ENCODE data around the gene MTUS2. TPM values are rescaled to one million over a fixed set of nuclear protein-coding genes. Genes with fewer than 3 reads are reported as not detected.

The MTUS2 gene
- total RNA-seq, result not detected in 2 replicates

GRCh38 chr13:28820099-28821051 is at the start of gene MTUS2:
TSS of gene MTUS2 (plus strand) at chr13:28820339.

Other genes starting within 250 kb of the MTUS2 start
- gene POMP, start 161.2 kb upstream of the MTUS2 start, total RNA-seq, result 124 and 131 TPM in 2 replicates
- gene SLC46A3, start 101.4 kb upstream of the MTUS2 start, total RNA-seq, result 3.2 and 3.9 TPM in 2 replicates

Measured in cardiac atrium fibroblast (primary cell).